Ammon's horn (tissue), 1 donor: ENCODE data around the gene TCTN3.
"Not testable (repeated sequence)": the region's sequence is repeated elsewhere in the genome, so short reads cannot be mapped to it uniquely, and the experiment has no call there.

Experiments used
- DNase-seq: peaks from one replicate; pipeline ENCODE4 v3.0.0-alpha.2; 2016; ENCODE audit warnings: low spot score

Gene TCTN3

DNA sequence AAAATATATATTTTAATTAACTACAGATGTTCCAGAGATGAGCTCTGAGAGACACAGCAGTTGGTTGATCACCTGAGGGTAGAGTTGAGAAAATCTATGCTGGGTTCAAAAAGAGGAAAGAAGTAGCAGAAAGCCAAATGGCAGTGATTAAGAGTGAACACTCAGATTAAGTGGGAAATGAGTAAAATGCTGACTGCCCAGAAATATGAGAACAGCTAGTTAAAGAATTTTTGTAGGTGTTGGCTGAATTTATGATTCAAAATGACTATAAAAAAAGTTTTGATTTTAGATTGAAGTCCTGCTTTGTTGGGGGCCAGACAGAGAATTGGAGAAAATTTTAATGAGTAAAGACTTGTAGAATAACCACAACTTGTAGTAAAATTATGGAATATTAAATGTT, 9.8 kb downstream of the TCTN3 start:
- DNase-seq: no peak

DNA sequence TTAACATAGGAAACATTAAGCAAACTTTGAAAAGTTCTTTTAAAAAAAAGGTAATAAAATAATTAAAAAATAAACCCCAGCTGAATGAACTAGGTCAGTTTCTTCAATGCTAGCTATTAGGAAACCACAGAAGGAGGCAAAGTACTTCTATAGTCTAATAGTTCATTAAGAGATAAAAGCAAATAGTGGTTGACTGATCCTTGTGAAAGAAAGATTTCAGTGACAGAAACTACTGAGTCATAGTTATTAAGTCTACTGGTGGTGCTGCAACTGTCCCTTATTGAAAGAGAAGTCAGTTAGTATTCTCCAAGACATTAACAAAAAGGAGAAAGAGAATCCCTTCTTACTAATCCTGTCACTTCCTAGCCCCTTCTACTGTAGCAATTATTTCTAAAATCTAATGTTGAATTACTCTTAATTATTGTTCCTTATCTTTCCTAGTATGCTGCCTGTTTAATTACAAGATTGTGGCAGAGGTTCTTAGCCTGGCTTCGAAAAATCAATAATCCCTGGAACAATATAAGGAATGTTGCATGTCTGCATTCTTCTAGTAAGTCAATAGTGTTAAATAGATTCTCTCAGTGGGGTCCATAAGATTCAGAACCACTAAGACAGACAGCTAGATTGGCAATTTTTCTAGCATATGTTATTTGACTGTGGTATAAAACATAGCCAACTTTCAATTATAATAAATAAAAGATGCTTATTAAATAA, 18.2 kb downstream of the TCTN3 start:
- no peak for DNase-seq

DNA sequence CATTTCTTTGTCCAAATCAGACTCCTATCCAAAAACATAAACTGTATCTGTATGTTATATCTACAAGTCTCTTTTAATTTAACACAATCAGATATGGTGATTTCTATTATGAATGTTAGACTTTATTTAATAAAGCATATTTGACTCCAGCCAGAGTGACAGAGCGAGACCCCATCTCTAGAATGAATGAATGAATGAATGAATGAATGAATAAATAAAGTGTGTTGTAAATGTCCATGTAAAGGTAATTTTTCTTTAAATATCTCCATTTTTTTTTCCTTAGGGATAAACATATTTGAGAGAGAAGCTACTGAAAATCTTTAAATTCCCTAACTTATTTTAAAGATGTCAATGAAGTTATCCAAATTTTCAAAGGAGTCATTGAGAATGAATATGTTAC, 19.1 kb downstream of the TCTN3 start:
- no peak for DNase-seq

DNA sequence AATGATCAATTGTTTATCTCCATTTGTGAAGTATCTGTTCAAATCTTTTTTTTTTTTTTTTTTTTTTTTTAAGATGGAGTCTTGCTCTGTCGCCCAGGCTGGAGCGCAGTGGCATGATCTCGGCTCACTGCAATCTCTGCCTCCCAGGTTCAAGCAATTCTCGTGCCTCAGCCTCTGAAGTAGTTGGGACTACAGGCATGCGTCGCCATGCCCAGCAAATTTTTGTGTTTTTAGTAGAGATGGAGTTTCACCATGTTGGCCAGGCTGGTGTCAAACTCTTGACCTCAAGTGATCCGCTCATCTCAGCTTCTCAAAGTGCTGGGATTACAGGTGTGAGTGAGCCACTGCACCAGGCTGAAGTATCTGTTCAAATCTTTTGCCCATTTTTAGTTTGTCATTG, 21.1 kb downstream of the TCTN3 start:
- DNase-seq: not testable (repeated sequence)

DNA sequence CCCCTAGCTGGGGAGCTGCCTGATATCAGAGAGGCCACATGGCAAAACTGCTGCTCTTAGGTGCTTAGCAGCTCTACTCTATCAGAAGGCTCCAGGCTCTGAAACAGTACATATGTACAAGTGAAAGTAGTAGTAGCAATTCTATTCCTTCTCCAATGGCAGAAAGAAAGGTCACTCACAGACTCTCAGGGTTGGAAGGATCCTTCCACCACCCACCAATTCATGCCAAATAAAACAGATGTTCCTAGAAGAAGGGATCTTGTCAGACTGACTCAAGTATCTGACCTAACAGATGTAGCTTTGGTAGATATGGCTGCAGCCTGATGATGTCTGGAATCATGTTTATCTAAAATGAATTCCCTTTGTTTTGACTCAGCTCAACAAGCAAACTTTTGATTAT, 29.2 kb downstream of the TCTN3 start:
- no peak for DNase-seq

DNA sequence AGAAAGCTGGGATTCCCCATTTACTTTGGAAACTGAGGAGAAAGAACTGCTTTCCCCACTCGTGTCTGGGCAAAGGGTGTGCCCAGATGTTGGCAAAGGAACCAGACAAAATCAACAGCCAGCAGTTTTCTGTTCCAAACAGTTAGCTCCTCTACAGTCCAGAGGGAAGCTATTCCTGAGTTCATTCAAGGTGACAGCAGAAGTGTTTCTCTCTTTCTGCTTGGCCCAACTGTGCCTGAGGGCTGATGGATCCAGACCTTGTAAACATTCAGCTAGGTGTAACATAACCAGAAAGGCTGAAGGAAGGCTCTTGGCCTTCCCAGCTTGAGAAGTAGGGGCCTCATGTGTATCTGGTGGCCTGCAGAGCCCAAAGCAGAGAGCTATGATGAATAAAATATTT, 30.2 kb downstream of the TCTN3 start:
- DNase-seq: no peak

DNA sequence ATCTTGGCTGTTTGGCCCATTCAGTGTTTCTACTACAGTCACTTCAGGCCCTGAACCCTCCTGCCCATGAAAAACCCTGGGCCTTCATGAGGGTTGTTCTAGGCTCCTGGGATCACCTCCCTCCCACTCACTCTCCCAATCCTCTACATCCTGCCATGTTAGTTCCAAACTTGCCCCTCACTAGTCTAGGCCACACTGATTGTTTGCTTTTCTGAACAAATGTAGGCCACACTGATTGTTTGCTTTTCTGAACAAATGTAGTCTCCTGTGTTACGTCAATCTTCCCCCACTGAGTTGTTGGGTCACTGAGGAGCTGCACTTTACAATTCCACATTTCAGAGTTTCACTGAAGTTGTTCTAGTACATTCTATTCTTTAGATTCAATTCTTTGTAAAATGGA, 31.9 kb downstream of the TCTN3 start:
- no peak for DNase-seq

DNA sequence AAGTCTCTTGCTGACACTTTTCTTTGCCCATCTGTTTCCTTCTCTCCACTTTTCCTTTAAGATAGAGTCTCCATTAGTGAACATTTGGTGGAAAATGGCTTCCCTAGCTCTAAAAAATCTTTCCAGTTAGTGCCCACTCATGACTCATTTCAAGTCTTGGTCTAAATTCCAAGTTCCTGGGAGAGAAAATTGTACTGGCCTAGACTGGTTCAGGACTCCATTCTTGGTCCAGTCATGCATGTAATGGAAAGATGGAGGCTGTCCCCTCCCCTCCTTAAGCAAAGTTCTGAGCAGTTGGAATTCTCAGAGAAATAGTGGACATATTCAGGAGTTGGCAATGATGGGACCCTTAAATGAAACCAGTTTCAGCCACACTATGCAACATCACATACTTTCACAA, 33.4 kb downstream of the TCTN3 start:
- DNase-seq: no peak

DNA sequence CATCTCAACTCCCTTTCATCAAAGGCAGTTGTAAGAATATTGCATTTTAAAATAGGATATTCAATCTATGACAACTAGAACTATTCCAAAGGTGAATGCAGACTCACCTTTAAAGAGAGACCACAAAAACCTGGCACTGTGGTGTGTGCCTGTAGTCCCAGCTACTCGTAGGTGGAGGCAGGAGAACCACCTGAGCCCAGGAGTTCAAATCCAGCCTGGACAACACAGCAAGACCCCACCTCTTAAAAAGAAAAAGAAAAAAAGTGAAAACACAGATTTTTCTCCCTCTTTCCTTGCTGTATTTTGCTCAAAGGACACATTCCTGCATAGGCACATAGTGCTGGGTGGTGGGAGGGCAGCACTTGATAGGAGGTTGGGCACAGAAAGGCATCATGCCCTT, 36.5 kb downstream of the TCTN3 start:
- DNase-seq: no peak

DNA sequence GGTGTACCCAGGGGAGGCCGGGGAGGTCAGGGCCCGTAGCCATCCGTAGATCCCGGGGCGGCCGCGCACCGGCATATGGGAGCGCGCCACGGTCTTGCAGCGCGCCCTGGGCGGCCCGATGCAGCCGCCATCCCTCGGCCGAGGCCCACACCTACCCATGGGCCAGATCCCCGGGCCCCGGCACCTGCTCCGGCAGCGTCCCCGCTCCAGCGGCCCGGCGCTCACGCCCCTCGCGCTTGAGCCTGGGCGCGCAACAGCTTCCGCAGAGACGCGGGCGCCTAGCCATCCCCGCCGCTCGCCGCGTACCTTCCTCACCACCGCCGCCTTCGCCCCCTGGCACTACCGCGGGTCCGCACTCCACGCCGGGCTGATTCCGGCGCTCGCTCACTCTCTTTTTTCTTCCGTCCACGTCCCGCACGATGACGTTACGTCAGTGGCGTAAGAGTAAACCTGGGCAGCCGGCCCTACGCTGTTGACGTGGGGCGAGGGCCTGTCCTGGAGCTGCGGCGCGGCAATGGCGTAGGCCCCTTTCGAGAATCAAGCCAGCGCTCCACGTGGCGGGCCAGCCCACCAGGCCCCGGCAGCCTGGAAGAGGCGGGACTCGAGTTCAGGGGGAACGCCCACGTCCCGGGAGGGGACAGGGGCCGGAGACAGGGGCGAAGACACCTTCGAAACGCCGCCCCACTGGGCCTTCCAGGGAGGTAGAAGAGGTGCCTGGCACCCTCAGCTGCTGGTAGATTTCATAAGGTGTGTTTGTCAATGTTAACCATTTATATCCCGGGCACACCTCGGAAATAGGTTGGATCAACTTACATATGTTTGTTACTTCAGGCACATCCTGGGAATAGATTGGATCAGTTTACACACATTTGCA, 37.2 kb downstream of the TCTN3 start, which contains the start of gene ALDH18A1:
Gene ALDH18A1 (minus strand): TSS at position 421 of the 874 bp plus-strand sequence. CDS start 3,334 bp downstream, outside the sequence.
- peak; percentile 93 for DNase-seq

DNA sequence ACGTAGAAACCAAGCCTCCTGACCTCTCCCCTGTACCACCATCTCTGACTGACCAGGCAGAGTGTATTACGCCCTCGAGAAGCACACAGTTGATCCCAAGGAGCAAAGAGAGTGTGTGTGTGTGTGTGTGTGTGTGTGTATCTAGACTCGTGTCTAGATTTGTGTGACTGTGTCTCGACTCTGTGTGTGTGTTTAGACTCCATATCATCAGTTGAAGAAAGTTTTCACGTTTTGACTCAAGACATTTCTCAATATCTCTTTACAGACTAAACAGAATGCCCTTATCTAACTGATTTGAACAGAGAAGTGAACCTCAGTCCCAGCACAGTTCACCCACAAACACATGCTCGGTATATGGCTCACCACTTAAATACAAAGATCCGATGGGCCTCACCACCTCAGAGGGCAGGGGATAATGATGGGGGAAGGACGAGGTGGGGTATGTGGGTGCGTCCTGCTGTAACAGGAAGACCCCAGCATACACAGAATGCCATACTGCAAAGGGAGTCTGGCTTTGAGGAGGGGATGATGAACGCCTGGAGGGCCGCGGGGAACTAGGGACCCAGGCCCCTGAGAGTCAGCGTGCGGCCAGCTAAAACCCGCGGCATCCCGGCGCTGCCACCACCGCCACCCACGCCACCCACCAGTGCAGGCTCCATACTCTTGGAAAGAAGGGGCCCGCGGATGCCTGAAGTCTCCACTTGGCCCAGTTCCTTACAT, 38.0 kb downstream of the TCTN3 start:
- no peak for DNase-seq

DNA sequence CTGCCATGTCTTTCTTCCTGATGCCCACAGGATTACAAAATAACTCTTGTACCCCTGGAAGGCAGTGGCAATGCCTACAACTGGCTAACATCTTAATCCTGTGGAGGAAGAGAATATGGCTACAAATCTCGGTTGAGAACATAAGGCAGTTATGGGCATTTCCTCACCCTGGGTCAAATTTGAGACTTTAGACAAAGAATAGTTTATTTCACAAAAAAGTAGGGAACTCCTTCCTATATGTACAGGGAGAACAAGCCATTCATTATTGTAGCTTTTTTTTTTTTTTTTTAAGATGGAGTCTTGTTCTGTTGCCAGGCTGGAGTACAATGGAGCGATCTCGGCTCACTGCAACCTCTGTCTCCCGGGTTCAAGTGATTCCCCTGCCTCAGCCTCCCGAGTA, 39.8 kb downstream of the TCTN3 start:
- DNase-seq: no peak

DNA sequence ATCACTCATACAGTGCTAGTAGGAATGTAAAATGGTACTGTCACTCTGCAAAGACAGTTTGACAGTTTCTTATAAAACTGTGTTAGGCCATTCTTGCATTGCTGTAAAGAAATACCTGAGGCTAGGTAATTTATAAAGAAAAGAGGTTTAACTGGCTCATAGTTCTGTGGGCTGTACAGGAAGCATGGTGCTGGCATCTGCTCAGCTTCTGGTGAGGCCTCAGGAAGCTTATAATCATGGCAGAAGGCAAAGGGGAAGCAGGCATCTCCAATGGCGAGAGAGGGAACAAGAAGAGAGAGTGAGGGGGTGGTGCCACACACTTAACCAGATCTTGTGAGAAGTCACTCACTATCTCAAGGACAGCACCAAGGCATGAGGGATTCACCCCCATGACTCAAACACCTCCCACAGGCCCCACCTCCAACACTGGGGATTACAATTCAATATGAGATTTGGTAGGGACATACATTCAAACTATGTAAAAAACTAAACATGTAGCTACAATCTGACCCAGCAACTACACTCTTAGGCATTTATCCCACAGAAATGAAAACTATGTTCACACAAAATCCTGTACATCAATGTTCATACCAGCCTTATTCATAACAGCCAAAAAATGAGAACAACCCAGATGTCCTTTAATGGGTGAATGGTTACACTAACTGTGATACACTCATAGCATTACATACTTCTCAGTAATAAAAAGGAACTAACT, 42.2 kb downstream of the TCTN3 start:
- DNase-seq: no peak

DNA sequence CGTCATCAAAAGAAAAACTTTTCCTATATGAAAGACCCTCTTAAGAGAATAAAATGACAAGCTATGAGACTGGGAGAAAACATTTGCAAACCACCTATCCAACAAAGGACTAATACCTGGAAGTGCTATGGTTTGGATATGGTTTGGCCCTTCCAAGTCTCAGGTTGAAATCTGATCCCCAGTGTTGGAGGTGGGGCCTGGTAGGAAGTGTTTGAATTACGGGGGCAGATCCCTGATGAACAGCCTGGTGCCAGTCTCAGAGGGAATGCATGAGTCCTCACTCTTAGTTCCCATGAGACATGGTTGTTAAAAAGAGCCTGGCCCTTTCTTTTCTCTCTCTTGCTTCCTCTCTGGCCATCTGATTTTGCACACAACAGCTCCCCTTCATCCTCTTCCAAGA, 43.5 kb downstream of the TCTN3 start:
- no peak for DNase-seq

DNA sequence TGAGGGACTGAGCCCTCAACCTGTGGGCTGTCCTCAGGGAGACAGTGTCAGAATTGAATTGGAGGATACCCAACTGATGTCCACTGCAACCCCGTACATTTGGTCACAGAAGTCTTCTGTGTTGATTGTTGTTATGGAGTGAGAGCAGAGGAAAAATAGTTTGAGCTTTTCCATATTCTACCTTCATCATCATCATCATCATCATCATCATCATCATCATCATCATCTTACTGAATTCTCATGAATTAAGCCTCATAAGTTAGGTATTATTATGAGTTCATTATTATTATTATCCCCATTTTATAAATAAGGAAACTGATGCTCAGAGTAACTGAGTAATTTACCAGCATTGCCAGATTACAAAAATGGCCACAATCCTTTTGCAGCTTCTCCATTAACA, 45.6 kb downstream of the TCTN3 start:
- DNase-seq: no peak

DNA sequence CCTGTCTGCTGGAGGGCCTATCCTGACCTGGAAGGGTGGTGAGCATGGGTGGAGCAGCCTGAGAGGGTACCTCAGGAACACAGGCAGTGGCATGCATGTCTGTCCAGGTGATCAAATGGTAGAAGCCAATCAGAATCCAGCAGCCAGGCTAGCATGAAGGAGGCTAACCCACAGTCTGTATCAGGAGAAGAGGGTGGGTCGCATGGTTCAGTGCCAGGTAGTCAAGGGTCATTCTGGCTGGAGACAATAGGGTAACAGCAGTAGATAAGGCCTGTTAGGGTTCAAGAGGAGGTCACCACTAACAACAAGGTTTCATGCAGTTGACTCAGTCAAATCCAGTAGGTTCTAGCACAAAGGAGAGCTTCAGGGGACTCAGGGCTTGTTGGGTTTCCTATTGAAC, 47.6 kb downstream of the TCTN3 start:
- no peak for DNase-seq

DNA sequence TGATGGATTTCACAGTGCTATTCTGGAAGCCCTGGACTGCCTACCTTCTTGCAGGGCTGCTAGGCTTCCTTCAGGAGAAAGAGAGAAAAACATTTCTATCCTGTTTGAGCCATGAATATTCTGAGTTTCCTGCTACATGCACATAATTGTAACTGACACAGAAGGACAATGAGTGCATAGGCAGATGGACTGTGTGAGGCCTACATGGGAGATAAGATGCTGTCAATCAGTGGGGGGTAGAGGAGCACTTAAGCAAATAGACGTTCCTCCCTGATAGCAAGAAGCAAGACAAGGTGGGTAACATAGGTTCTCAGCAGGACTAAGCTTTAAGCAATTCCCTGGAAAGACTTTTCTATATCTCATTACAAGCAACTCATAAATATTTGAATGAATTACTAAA, 48.8 kb downstream of the TCTN3 start:
- no peak for DNase-seq

DNA sequence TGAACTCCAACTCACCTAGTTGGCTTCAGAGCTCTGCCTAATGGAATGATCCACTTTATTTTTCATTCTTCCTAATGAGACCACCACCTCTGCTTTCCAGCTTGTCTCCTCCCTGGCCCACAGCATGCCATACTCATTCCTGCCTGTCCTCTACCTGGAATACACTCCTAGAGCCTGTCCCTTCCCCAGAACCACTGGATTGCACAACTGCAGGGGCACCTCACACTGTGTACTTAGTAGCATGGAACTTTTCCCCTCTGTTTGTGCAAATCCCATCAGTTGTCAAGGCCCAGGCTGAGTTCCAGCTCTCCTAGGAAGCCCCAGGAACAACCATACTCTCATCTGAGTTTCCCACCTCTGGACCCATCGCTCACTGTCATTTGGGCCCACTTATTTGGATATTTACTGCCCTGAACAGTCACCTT, 52.8 kb downstream of the TCTN3 start:
- DNase-seq: no peak

DNA sequence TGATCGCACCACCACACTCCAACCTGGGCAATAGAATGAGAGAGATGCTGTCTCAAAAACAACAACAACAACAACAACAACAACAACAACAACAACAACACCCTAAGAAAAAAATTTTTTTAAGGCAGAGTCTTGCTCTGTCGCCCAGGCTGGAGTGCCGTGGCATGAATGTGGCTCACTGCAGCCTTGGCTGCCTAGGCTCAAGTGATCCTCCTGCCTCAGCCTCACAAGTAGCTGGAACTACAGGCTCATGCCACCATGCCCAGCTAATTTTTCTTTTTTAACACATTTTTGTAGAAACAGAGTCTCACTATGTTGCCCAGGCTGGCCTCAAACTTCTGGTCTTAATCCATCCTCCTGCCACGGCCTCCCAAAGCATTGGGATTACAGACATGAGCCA, 55.8 kb downstream of the TCTN3 start:
- no peak for DNase-seq

DNA sequence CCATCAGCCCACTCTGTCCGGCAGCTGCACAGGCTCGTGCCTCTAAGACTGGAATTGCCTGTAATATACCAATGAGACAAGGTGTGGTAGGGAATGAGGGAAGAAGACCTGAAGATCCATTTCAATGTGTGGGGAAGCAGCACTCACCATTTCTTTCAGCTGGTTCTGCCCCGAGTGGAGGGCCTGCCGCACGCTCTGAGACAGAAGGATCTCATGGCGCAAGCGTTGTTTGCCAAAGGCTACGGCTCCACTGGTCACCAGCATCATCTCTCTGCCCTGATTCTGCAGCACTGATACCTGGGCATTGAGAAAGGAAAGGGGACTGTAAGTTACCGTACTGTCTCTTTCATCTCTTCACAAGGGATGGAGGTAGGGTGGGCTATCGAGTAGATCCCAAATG, 56.6 kb downstream of the TCTN3 start:
- DNase-seq: no peak

DNA sequence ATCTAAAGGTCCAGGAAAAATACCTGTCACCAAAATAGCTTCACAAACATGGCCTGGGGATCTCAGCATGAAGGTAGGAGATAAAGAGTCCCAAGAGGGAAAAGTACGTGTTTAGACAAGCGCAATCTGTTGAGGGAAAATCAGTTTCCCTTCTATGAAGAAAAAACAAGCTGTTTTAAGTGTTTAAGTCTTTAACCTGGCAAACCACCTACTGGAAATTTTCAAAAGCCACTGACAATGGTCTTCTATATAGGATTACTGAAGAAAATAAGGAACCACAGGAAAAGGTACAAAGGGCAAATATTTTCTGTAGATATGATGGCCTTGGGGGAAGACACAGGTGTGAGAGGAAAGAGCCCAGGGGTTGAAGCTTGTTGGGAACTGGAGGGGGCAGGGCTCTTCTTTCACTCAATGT, 58.4 kb downstream of the TCTN3 start:
- no peak for DNase-seq

DNA sequence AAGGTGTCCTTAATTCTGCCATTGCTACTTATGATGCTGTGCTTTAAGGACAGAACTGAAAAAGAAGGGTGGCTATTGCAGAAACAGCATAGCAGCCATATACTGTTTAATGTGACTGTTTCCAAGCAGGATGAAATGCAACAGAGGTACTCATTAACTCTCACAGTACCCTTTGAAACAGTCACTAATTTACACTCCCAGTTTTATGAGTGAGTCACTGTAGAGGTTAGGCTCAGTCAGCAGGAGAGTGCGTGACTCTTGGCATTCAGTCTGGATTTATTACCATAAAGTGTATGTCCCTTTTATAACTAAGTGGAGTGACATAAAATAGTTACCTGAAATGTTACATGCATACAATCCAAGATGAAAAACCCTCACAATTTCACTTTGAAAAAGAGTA, 64.9 kb downstream of the TCTN3 start:
- DNase-seq: no peak
